GM12878 (cell line): ENCODE measurements around the gene NEK11. TPM values are rescaled to one million over a fixed set of nuclear protein-coding genes. Genes with fewer than 3 reads are reported as not detected.

Experiments
- ATAC-seq: fragments of 200-7000 bp; cut with Tn5 transposase; 3 replicates; pipeline ENCODE4 v1.9.1; 2020; ENCODE audit warnings: mild to moderate bottlenecking, moderate library complexity
- BruUV-seq: library from RNA; stranded (reverse); fragments of 400-500 nt; replicated peaks from 2 replicates; lab custom pipeline; 2021; lab: Mats Ljungman, UMichigan
- CTCF ChIA-PET: fragments of 300-600 bp; sonication (Branson Sonifier 250); formaldehyde crosslinking; extraction: SDS; loops from one replicate; lab custom pipeline; 2021; ENCODE audit warnings: inconsistent platforms; lab: Yijun Ruan, JAX
- POLR2A ChIA-PET: fragments of 350-600 bp; formaldehyde crosslinking; extraction: SDS; loops from one replicate; lab custom pipeline; 2021; ENCODE audit warnings: inconsistent platforms; lab: Charles Lee
- RAD21 ChIA-PET: fragments of 300-600 bp; sonication (Branson Sonifier 250); formaldehyde crosslinking; loops from one replicate; lab custom pipeline; 2023; ENCODE audit warnings: antibody characterized with exemption; ENCODE audit not compliant: unreplicated experiment; lab: Charles Lee
- SMC1A ChIA-PET: fragments of 300-600 bp; sonication (Branson Sonifier 250); formaldehyde crosslinking; loops from one replicate; lab custom pipeline; 2023; ENCODE audit not compliant: unreplicated experiment, uncharacterized antibody; lab: Charles Lee
- DNase-seq: peaks from one replicate; pipeline ENCODE4 v3.0.0-alpha.2; 2011; ENCODE audit warnings: low read depth, low spot score
- FAIRE-seq: peaks from 3 replicates; lab custom pipeline; 2011; peaks lifted over from hg19 to GRCh38; lab: Jason Lieb, UNC
- H2AFZ ChIP-seq: 2 replicates; pipeline ENCODE4 v1.6.0; 2011; ENCODE audit warnings: low read depth, low read length, control low read depth; ENCODE audit not compliant: control insufficient read depth
- H3K27ac ChIP-seq: 2 replicates; pipeline ENCODE4 v1.5.1; 2011; ENCODE audit warnings: control low read depth; ENCODE audit not compliant: control insufficient read depth, insufficient read depth
- H3K27me3 ChIP-seq, 2 experiments: replicated peaks in 1 of 2; 2 replicates each; pipeline versions ENCODE4 v1.6.0 to v1.6.1; 2011; ENCODE audit warnings: low read length in 1 of 2; ENCODE audit not compliant: control insufficient read depth in 2 of 2, insufficient read depth in 2 of 2
- H3K36me3 ChIP-seq, 2 experiments: 2 replicates each; pipeline ENCODE4 v1.5.1; 2011; ENCODE audit warnings: low read length in 1 of 2; ENCODE audit not compliant: control insufficient read depth in 2 of 2, insufficient read depth in 2 of 2
- H3K4me1 ChIP-seq: 2 replicates; pipeline ENCODE4 v1.6.1; 2011; ENCODE audit warnings: mild to moderate bottlenecking, low read length, moderate library complexity, mixed read lengths; ENCODE audit not compliant: control insufficient read depth, insufficient read depth
- H3K4me2 ChIP-seq: 2 replicates; pipeline ENCODE4 v1.6.0; 2011; ENCODE audit warnings: control low read depth; ENCODE audit not compliant: control insufficient read depth, insufficient read depth
- H3K4me3 ChIP-seq: fragments of 200-600 bp; sonication (generic); 2 replicates; pipeline ENCODE4 v1.5.1; 2016
- H3K79me2 ChIP-seq: 2 replicates; pipeline ENCODE4 v1.6.0; 2011; ENCODE audit warnings: low read length; ENCODE audit not compliant: control insufficient read depth, insufficient read depth
- H3K9ac ChIP-seq: 2 replicates; pipeline ENCODE4 v1.8.0; 2011; ENCODE audit warnings: low read length, control low read depth, mixed read lengths; ENCODE audit not compliant: control insufficient read depth, insufficient read depth
- H3K9me3 ChIP-seq: replicated peaks from 3 replicates; pipeline ENCODE4 v1.5.1; 2011; ENCODE audit warnings: mild to moderate bottlenecking, low read length; ENCODE audit not compliant: control insufficient read depth, insufficient read depth
- H4K20me1 ChIP-seq: 2 replicates; pipeline ENCODE4 v1.6.0; 2011; ENCODE audit not compliant: control insufficient read depth, insufficient read depth
- HCFC1 ChIP-seq: fragments of 150-350 bp; IDR thresholded peaks from 2 replicates; pipeline ENCODE4 v1.6.1; 2014; ENCODE audit warnings: low read length
- HDGF ChIP-seq: fragments of 450-650 bp; IDR thresholded peaks from 2 replicates; pipeline ENCODE4 v1.6.1; 2016; ENCODE audit warnings: antibody characterized with exemption
- MTA2 ChIP-seq: fragments of 450-650 bp; IDR thresholded peaks from 2 replicates; pipeline ENCODE4 v1.6.1; 2016; ENCODE audit warnings: low read depth, mild to moderate bottlenecking, moderate library complexity
- SPI1 ChIP-seq: IDR thresholded peaks from 2 replicates; pipeline ENCODE4 v1.6.1; 2011; ENCODE audit warnings: low read depth, mild to moderate bottlenecking, low read length, moderate library complexity, borderline replicate concordance; ENCODE audit not compliant: insufficient read depth
- ZNF217 ChIP-seq: fragments of 450-650 bp; IDR thresholded peaks from 2 replicates; pipeline ENCODE4 v1.6.1; 2017; ENCODE audit warnings: antibody characterized with exemption, mild to moderate bottlenecking
- WGBS: methylation state at CpG from one replicate; pipeline ENCODE4 v1.1.6; 2016; ENCODE audit warnings: low lambda C conversion rate; ENCODE audit not compliant: insufficient replicate concordance, insufficient coverage; ENCODE audit errors: missing lambda C conversion rate; 5-methylcytosine and 5-hydroxymethylcytosine counted together
- in situ Hi-C: fragments of 300-500 bp; cut with MboI; formaldehyde crosslinking; loops from 9 replicates; pipeline ENCODE4 v1.14.3; 2018; ENCODE audit warnings: mixed read lengths
- intact Hi-C: fragments of 100-400 bp; cut with micrococcal nuclease; formaldehyde crosslinking; loops from one replicate; pipeline ENCODE4 v1.14.2; 2022; ENCODE audit not compliant: unreplicated experiment
- polyA plus RNA-seq, 11 experiments: library from polyadenylated mRNA; depleted of rRNA in 4 of 11; unstranded in 6 of 11; stranded (reverse) in 5 of 11; fragments of >200 nt; fragmentation: Nextera tagmentation in 4 of 11; fragmentation: Illumina TruSeq in 1 of 11; extraction: Ambion mirVana in 4 of 11; extraction: Trizol in 1 of 11; gene quantifications; 1 replicate in 1 of 11; 2 replicates in 10 of 11; pipeline versions ENCODE4 v1.2.1 to v1.2.3, GENCODE V29; 2011 to 2016; ENCODE audit warnings: inconsistent platforms in 2 of 11, missing spikeins in 2 of 11, low read depth in 1 of 11
- total RNA-seq, 4 experiments: library from RNA; depleted of rRNA in 3 of 4; stranded (reverse); fragments of >200 nt in 3 of 4; fragmentation: Illumina TruSeq in 1 of 4; extraction: Trizol in 1 of 4; gene quantifications; 2 replicates each; pipeline versions ENCODE4 v1.2.1 to v1.2.3, GENCODE V29; 2013 to 2021
- TF ChIP-seq, protein P1 (sequence below): fragments of 450-650 bp; IDR thresholded peaks from 2 replicates; pipeline ENCODE4 v1.6.1; 2017; ENCODE audit warnings: mild to moderate bottlenecking
- TF ChIP-seq, protein P2 (sequence below): fragments of 450-650 bp; IDR thresholded peaks from 2 replicates; pipeline ENCODE4 v1.6.1; 2017; ENCODE audit warnings: mild to moderate bottlenecking, low read depth, inconsistent platforms; ENCODE audit not compliant: poor library complexity, severe bottlenecking
- TF ChIP-seq, protein P3 (sequence below): IDR thresholded peaks from 2 replicates; pipeline ENCODE4 v1.6.1; 2011; ENCODE audit warnings: borderline replicate concordance, low read depth, mild to moderate bottlenecking, moderate library complexity, mixed read lengths, low read length; ENCODE audit not compliant: insufficient read depth; ENCODE audit errors: extremely low read length

NEK11 gene
- total and polyA plus RNA-seq, 10 of the 15 experiments (the other 5 are each of a cell fraction or from before 2014, with no cell fraction given): 0.05 to 0.94 (median 0.36) TPM; not detected in 1

GRCh38 chr3:131221731-131222130, 195.1 kb downstream of the NEK11 start:
- no peaks in the 10 kb centered on the region for H3K4me1 ChIP-seq
- H2AFZ ChIP-seq: no peak overlapping the region
- no peak for ATAC-seq
- POLR2A ChIA-PET: no interaction called here
- in situ Hi-C loops (no loop called here), intact Hi-C loops (no loop called here)
- no peaks in the 10 kb centered on the region for H3K79me2 ChIP-seq
- H3K4me2 ChIP-seq: no peak overlapping the region
- RAD21 ChIA-PET: no interaction called here
- DNase-seq: no peak
- SMC1A ChIA-PET: interaction anchor here (0.6 kb wide), 1 partner anchor 806 kb away, joined by 3 read pairs; no protein-coding TSS in a partner anchor
- no TSS peak for BruUV-seq
- 12% methylated on average over 4 of the region's 4 CpGs for WGBS
- TF ChIP-seq, protein P1, sequence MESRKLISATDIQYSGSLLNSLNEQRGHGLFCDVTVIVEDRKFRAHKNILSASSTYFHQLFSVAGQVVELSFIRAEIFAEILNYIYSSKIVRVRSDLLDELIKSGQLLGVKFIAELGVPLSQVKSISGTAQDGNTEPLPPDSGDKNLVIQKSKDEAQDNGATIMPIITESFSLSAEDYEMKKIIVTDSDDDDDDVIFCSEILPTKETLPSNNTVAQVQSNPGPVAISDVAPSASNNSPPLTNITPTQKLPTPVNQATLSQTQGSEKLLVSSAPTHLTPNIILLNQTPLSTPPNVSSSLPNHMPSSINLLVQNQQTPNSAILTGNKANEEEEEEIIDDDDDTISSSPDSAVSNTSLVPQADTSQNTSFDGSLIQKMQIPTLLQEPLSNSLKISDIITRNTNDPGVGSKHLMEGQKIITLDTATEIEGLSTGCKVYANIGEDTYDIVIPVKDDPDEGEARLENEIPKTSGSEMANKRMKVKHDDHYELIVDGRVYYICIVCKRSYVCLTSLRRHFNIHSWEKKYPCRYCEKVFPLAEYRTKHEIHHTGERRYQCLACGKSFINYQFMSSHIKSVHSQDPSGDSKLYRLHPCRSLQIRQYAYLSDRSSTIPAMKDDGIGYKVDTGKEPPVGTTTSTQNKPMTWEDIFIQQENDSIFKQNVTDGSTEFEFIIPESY: no peak
- TF ChIP-seq MTA2: no peak
- TF ChIP-seq, protein P2, sequence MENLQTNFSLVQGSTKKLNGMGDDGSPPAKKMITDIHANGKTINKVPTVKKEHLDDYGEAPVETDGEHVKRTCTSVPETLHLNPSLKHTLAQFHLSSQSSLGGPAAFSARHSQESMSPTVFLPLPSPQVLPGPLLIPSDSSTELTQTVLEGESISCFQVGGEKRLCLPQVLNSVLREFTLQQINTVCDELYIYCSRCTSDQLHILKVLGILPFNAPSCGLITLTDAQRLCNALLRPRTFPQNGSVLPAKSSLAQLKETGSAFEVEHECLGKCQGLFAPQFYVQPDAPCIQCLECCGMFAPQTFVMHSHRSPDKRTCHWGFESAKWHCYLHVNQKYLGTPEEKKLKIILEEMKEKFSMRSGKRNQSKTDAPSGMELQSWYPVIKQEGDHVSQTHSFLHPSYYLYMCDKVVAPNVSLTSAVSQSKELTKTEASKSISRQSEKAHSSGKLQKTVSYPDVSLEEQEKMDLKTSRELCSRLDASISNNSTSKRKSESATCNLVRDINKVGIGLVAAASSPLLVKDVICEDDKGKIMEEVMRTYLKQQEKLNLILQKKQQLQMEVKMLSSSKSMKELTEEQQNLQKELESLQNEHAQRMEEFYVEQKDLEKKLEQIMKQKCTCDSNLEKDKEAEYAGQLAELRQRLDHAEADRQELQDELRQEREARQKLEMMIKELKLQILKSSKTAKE: no peak
- TF ChIP-seq HDGF: no peak
- no peak for TF ChIP-seq ZNF217
- TF ChIP-seq, protein P3, sequence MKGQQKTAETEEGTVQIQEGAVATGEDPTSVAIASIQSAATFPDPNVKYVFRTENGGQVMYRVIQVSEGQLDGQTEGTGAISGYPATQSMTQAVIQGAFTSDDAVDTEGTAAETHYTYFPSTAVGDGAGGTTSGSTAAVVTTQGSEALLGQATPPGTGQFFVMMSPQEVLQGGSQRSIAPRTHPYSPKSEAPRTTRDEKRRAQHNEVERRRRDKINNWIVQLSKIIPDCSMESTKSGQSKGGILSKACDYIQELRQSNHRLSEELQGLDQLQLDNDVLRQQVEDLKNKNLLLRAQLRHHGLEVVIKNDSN: no peak
- TF ChIP-seq SPI1: no peak
- TF ChIP-seq HCFC1: no peak
- H3K9me3 ChIP-seq: no peaks in the 10 kb centered on the region
- CTCF ChIA-PET: no interaction called here
- H3K36me3 ChIP-seq: no peaks in the 10 kb centered on the region
- no peak overlapping the region for H3K9ac ChIP-seq
- H3K27me3 ChIP-seq: no peaks in the 10 kb centered on the region
- no peak for FAIRE-seq
- no peaks in the 10 kb centered on the region for H4K20me1 ChIP-seq
- H3K4me3 ChIP-seq: no peak overlapping the region
- no peak overlapping the region for H3K27ac ChIP-seq
